Neural progenitor cell (in vitro differentiated cells): Measurements from ENCODE around the gene PLXDC2. TPM values are rescaled to one million over a fixed set of nuclear protein-coding genes. Genes with fewer than 3 reads are reported as not detected.

Experiments
- DNase-seq: peaks from one replicate; pipeline ENCODE4 v3.0.0-alpha.2; 2016; ENCODE audit warnings: low spot score
- H2AFZ ChIP-seq: fragments of 200-600 bp; sonication (generic); replicated peaks from 2 replicates; pipeline ENCODE4 v1.6.1; 2016; ENCODE audit warnings: antibody characterized with exemption
- H3F3A ChIP-seq: fragments of 200-600 bp; sonication (generic); 2 replicates; pipeline ENCODE4 v1.6.1; 2016; ENCODE audit warnings: antibody characterized with exemption, low read depth
- H3K27ac ChIP-seq: fragments of 200-600 bp; sonication (generic); 2 replicates; pipeline ENCODE4 v1.5.1; 2016; ENCODE audit warnings: mild to moderate bottlenecking
- H3K27me3 ChIP-seq: fragments of 200-600 bp; sonication (generic); 2 replicates; pipeline ENCODE4 v1.6.1; 2016; ENCODE audit warnings: mild to moderate bottlenecking, moderate library complexity
- H3K36me3 ChIP-seq: fragments of 200-600 bp; sonication (generic); 2 replicates; pipeline ENCODE4 v1.5.1; 2016
- H3K4me1 ChIP-seq: fragments of 200-600 bp; sonication (generic); 2 replicates; pipeline ENCODE4 v1.6.1; 2016; ENCODE audit warnings: mixed run types
- H3K4me2 ChIP-seq: fragments of 200-600 bp; sonication (generic); 2 replicates; pipeline ENCODE4 v1.6.1; 2016
- H3K4me3 ChIP-seq: fragments of 200-600 bp; sonication (generic); 2 replicates; pipeline ENCODE4 v1.5.1; 2016
- H3K79me2 ChIP-seq: fragments of 200-600 bp; sonication (generic); 2 replicates; pipeline ENCODE4 v1.6.1; 2016; ENCODE audit warnings: low read depth
- H3K9ac ChIP-seq: fragments of 200-600 bp; sonication (generic); 2 replicates; pipeline ENCODE4 v1.6.1; 2016
- H3K9me3 ChIP-seq: fragments of 200-600 bp; sonication (generic); 2 replicates; pipeline ENCODE4 v1.5.1; 2016; ENCODE audit warnings: low read depth
- H4K20me1 ChIP-seq: fragments of 200-600 bp; sonication (generic); 2 replicates; pipeline ENCODE4 v1.6.1; 2016; ENCODE audit warnings: low read depth
- H3K27ac Mint-ChIP-seq: 3 replicates; pipeline ENCODE4 v1.8.0; 2021; ENCODE audit warnings: mixed read lengths
- H3K27me3 Mint-ChIP-seq: 2 replicates; pipeline ENCODE4 v1.8.0; 2022; ENCODE audit warnings: low read depth, mild to moderate bottlenecking, inconsistent platforms, moderate library complexity, mixed read lengths; ENCODE audit not compliant: insufficient read depth
- H3K36me3 Mint-ChIP-seq: 3 replicates; pipeline ENCODE4 v1.8.0; 2021; ENCODE audit warnings: mixed read lengths
- H3K4me1 Mint-ChIP-seq: 3 replicates; pipeline ENCODE4 v1.8.0; 2021; ENCODE audit warnings: mixed read lengths
- H3K4me3 Mint-ChIP-seq: 3 replicates; pipeline ENCODE4 v1.8.0; 2021; ENCODE audit warnings: mild to moderate bottlenecking, moderate library complexity, mixed read lengths
- H3K9me3 Mint-ChIP-seq: 3 replicates; pipeline ENCODE4 v1.8.0; 2020; ENCODE audit warnings: mixed read lengths
- EZH2 ChIP-seq: fragments of 200-600 bp; sonication (generic); IDR thresholded peaks from 2 replicates; pipeline ENCODE4 v1.6.1; 2017; ENCODE audit warnings: antibody characterized with exemption, mild to moderate bottlenecking, moderate library complexity
- EZH2phosphoT487 ChIP-seq: fragments of 200-600 bp; sonication (generic); IDR thresholded peaks from 2 replicates; pipeline ENCODE4 v1.6.1; 2017; ENCODE audit warnings: antibody characterized with exemption
- total RNA-seq: library from RNA; depleted of rRNA; stranded (reverse); fragments of >200 nt; gene quantifications from 2 replicates; pipeline ENCODE4 v1.2.3, GENCODE V29; 2015; ENCODE audit warnings: low replicate concordance
- TF ChIP-seq, protein P1 (sequence below): fragments of 200-600 bp; sonication (generic); IDR thresholded peaks from 2 replicates; pipeline ENCODE4 v1.5.1; 2017; ENCODE audit warnings: antibody characterized with exemption, mild to moderate bottlenecking

PLXDC2 gene
- total RNA-seq, 1 donor from 2014 or later = 44.2 TPM

- H3K9me3 Mint-ChIP-seq = peaks cover 4% of the 10 kb centered on the region
- peaks cover 18% of the 10 kb centered on the region for H3K36me3 Mint-ChIP-seq
- Histone ChIP-seq H3K27ac (no peak overlapping the region), H4K20me1 (no peaks in the 10 kb centered on the region), H3K4me2 (no peak overlapping the region), H3F3A (peaks cover 7% of the 10 kb centered on the region), H3K4me3 (no peak overlapping the region), H3K27me3 (no peaks in the 10 kb centered on the region), H3K9ac (no peak overlapping the region), H2AFZ (no peak overlapping the region), H3K9me3 (no peaks in the 10 kb centered on the region), H3K36me3 (no peaks in the 10 kb centered on the region), H3K4me1 (peaks cover 14% of the 10 kb centered on the region), H3K79me2 (no peaks in the 10 kb centered on the region)
- H3K27me3 Mint-ChIP-seq = no peaks in the 10 kb centered on the region
- no peak overlapping the region for H3K27ac Mint-ChIP-seq
- DNase-seq = no peak
- H3K4me1 Mint-ChIP-seq = peaks cover 29% of the 10 kb centered on the region
- H3K4me3 Mint-ChIP-seq = no peak overlapping the region
- TF ChIP-seq, protein P1, sequence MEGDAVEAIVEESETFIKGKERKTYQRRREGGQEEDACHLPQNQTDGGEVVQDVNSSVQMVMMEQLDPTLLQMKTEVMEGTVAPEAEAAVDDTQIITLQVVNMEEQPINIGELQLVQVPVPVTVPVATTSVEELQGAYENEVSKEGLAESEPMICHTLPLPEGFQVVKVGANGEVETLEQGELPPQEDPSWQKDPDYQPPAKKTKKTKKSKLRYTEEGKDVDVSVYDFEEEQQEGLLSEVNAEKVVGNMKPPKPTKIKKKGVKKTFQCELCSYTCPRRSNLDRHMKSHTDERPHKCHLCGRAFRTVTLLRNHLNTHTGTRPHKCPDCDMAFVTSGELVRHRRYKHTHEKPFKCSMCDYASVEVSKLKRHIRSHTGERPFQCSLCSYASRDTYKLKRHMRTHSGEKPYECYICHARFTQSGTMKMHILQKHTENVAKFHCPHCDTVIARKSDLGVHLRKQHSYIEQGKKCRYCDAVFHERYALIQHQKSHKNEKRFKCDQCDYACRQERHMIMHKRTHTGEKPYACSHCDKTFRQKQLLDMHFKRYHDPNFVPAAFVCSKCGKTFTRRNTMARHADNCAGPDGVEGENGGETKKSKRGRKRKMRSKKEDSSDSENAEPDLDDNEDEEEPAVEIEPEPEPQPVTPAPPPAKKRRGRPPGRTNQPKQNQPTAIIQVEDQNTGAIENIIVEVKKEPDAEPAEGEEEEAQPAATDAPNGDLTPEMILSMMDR = no peak
- TF ChIP-seq EZH2 (no peak), EZH2phosphoT487 (no peak)
Measured at GRCh38 chr10:20237091-20237570, 420.9 kb downstream of the PLXDC2 start.

GRCh38 chr10:20237586-20237985, 421.4 kb downstream of the PLXDC2 start:
- DNase-seq = no peak
- H3K4me1 ChIP-seq = peaks cover 14% of the 10 kb centered on the region
- H3K79me2 ChIP-seq = no peaks in the 10 kb centered on the region
- H3K9me3 ChIP-seq = no peaks in the 10 kb centered on the region
- H3K36me3 ChIP-seq = no peaks in the 10 kb centered on the region
- Mint-ChIP-seq H3K27me3 (no peaks in the 10 kb centered on the region), H3K9me3 (peaks cover 4% of the 10 kb centered on the region), H3K27ac (no peak overlapping the region), H3K36me3 (peaks cover 18% of the 10 kb centered on the region), H3K4me3 (no peak overlapping the region), H3K4me1 (peaks cover 25% of the 10 kb centered on the region)
- no peak overlapping the region for H3K9ac ChIP-seq
- no peak overlapping the region for H3K27ac ChIP-seq
- peaks cover 5% of the 10 kb centered on the region for H3F3A ChIP-seq
- H4K20me1 ChIP-seq = no peaks in the 10 kb centered on the region
- H3K27me3 ChIP-seq = no peaks in the 10 kb centered on the region
- H3K4me2 ChIP-seq = no peak overlapping the region
- no peak for TF ChIP-seq EZH2
- TF ChIP-seq EZH2phosphoT487 = no peak
- TF ChIP-seq, protein P1 = no peak
- no peak overlapping the region for H3K4me3 ChIP-seq
- no peak overlapping the region for H2AFZ ChIP-seq

- Histone ChIP-seq H4K20me1 (no peaks in the 10 kb centered on the region), H3F3A (no peaks in the 10 kb centered on the region), H3K9ac (no peak overlapping the region), H3K4me3 (no peak overlapping the region), H3K27me3 (no peaks in the 10 kb centered on the region), H3K9me3 (no peaks in the 10 kb centered on the region), H2AFZ (no peak overlapping the region), H3K27ac (no peak overlapping the region), H3K4me2 (no peak overlapping the region), H3K4me1 (no peaks in the 10 kb centered on the region), H3K36me3 (peaks cover 3% of the 10 kb centered on the region), H3K79me2 (no peaks in the 10 kb centered on the region)
- H3K27ac Mint-ChIP-seq = no peak overlapping the region
- H3K9me3 Mint-ChIP-seq = peaks cover 4% of the 10 kb centered on the region
- peaks cover 25% of the 10 kb centered on the region for H3K36me3 Mint-ChIP-seq
- H3K4me1 Mint-ChIP-seq = peaks cover 5% of the 10 kb centered on the region
- no peak for DNase-seq
- H3K4me3 Mint-ChIP-seq = no peak overlapping the region
- H3K27me3 Mint-ChIP-seq = no peaks in the 10 kb centered on the region
- TF ChIP-seq EZH2 = no peak
- TF ChIP-seq, protein P1 = no peak
Measured at GRCh38 chr10:20240643-20241042, 424.4 kb downstream of the PLXDC2 start.
